NCI-H510A (cell line): ENCODE results near the gene OSBPL5.
"Not testable (repeated sequence)": the region's sequence is repeated elsewhere in the genome, so short reads cannot be mapped to it uniquely, and the experiment has no call there.

ENCODE experiments used
- DNase-seq: peaks from one replicate; lab custom pipeline; 2025; lab: John Stamatoyannopoulos, UW

Gene OSBPL5

GRCh38 chr11:3080733-3081385 lies 84.3 kb downstream of the OSBPL5 start:
- no peak for DNase-seq

- no peak for DNase-seq
Measured at GRCh38 chr11:3080104-3080503, 85.0 kb downstream of the OSBPL5 start.

GRCh38 chr11:3077846-3078440 lies 87.2 kb downstream of the OSBPL5 start:
- no peak for DNase-seq

GRCh38 chr11:3077189-3077836 lies 87.8 kb downstream of the OSBPL5 start:
- DNase-seq: no peak

GRCh38 chr11:3074912-3075589 lies 90.1 kb downstream of the OSBPL5 start:
- no peak for DNase-seq

- no peak for DNase-seq
Measured at GRCh38 chr11:3073029-3073435, 92.1 kb downstream of the OSBPL5 start.

- no peak for DNase-seq
Measured at GRCh38 chr11:3069425-3069824, 95.7 kb downstream of the OSBPL5 start.

- not testable (repeated sequence) for DNase-seq
Measured at GRCh38 chr11:3066308-3066707, 98.8 kb downstream of the OSBPL5 start.

GRCh38 chr11:3064709-3065108 lies 100.4 kb downstream of the OSBPL5 start:
- not testable (repeated sequence) for DNase-seq

GRCh38 chr11:3063876-3064275 lies 101.2 kb downstream of the OSBPL5 start:
- DNase-seq: not testable (repeated sequence)

- DNase-seq: not testable (repeated sequence)
Measured at GRCh38 chr11:3063432-3063831, 101.7 kb downstream of the OSBPL5 start.

- DNase-seq: no peak
Measured at GRCh38 chr11:3060436-3061025, 104.6 kb downstream of the OSBPL5 start.

- no peak for DNase-seq
Measured at GRCh38 chr11:3058753-3059664, 106.1 kb downstream of the OSBPL5 start.

GRCh38 chr11:3057069-3057963 lies 107.8 kb downstream of the OSBPL5 start, which contains the start of gene CARS1:
Gene CARS1 (minus strand): TSS chr11:3057423. CDS start chr11:3057367, 56 bp downstream.
- DNase-seq: peak; percentile 66

GRCh38 chr11:3056296-3057068 lies 108.6 kb downstream of the OSBPL5 start:
- no peak for DNase-seq

- no peak for DNase-seq
Measured at GRCh38 chr11:3055891-3056290, 109.2 kb downstream of the OSBPL5 start.

- no peak for DNase-seq
Measured at GRCh38 chr11:3052567-3052966, 112.5 kb downstream of the OSBPL5 start.

- no peak for DNase-seq
Measured at GRCh38 chr11:3052109-3052479, 113.0 kb downstream of the OSBPL5 start.
